HEK293 (cell line): ENCODE results near the gene JAML.
A peak's percentile ranks its signal among the peaks of the same experiment; 100 is the strongest.

Source experiments
- CTCF ChIA-PET: fragments of 350-600 bp; formaldehyde crosslinking; extraction: SDS; loops from one replicate; lab custom pipeline; 2021; ENCODE audit warnings: antibody characterized with exemption; lab: Yijun Ruan, JAX
- POLR2A ChIA-PET: fragments of 300-600 bp; formaldehyde crosslinking; extraction: SDS; loops from one replicate; lab custom pipeline; 2020; ENCODE audit warnings: antibody characterized with exemption, inconsistent platforms; lab: Yijun Ruan, JAX
- H3K27ac ChIP-seq: fragments of 200-500 bp; sonication (Bioruptor generic); 2 replicates; pipeline ENCODE4 v1.5.1; 2014; ENCODE audit warnings: low read depth, low read length, control low read depth, inconsistent platforms; ENCODE audit errors: extremely low read depth
- H3K36me3 ChIP-seq, 2 experiments: fragments of 200-500 bp in 1 of 2; sonication (Bioruptor generic) in 1 of 2; 1 replicate in 1 of 2; 2 replicates in 1 of 2; pipeline ENCODE4 v1.5.1; 2014 to 2017; ENCODE audit warnings: inconsistent platforms in 2 of 2, low read length in 2 of 2; ENCODE audit not compliant: control insufficient read depth in 2 of 2, insufficient read depth in 1 of 2
- H3K4me1 ChIP-seq: fragments of 200-500 bp; sonication (Bioruptor generic); 2 replicates; pipeline ENCODE4 v1.5.1; 2014; ENCODE audit warnings: mild to moderate bottlenecking, low read length, inconsistent platforms; ENCODE audit not compliant: control insufficient read depth, insufficient read depth
- H3K4me3 ChIP-seq: 2 replicates; pipeline ENCODE4 v1.5.1; 2011; ENCODE audit warnings: low read depth, mild to moderate bottlenecking, control low read depth, low read length, moderate library complexity
- H3K9me3 ChIP-seq: fragments of 200-500 bp; sonication (Bioruptor generic); 2 replicates; pipeline ENCODE4 v1.5.1; 2014; ENCODE audit warnings: low read depth, low read length, inconsistent platforms; ENCODE audit not compliant: control insufficient read depth, insufficient read depth
- EGR2 ChIP-seq: fragments of 450-650 bp; formaldehyde crosslinking; IDR thresholded peaks from 2 replicates; pipeline ENCODE4 v1.5.1; 2016; ENCODE audit warnings: low read depth, missing biosample characterization, missing genetic modification characterization
- IKZF3 ChIP-seq: fragments of 450-650 bp; IDR thresholded peaks from 2 replicates; pipeline ENCODE4 v1.5.0; 2018; ENCODE audit warnings: missing biosample characterization, mild to moderate bottlenecking, missing genetic modification characterization, moderate library complexity
- KLF16 ChIP-seq: fragments of 450-650 bp; formaldehyde crosslinking; IDR thresholded peaks from 2 replicates; pipeline ENCODE4 v1.5.1; 2017; ENCODE audit warnings: missing biosample characterization, missing genetic modification characterization
- KLF8 ChIP-seq: fragments of 450-650 bp; formaldehyde crosslinking; IDR thresholded peaks from 2 replicates; pipeline ENCODE4 v1.5.1; 2016; ENCODE audit warnings: missing biosample characterization, missing genetic modification characterization
- ZBTB8A ChIP-seq: fragments of 450-650 bp; formaldehyde crosslinking; IDR thresholded peaks from 2 replicates; pipeline ENCODE4 v1.5.1; 2016; ENCODE audit warnings: missing biosample characterization, missing genetic modification characterization
- ZEB2 ChIP-seq: fragments of 450-650 bp; formaldehyde crosslinking; IDR thresholded peaks from 2 replicates; pipeline ENCODE4 v1.5.1; 2016; ENCODE audit warnings: missing biosample characterization, missing genetic modification characterization
- ZFHX2 ChIP-seq: fragments of 450-650 bp; formaldehyde crosslinking; conservative IDR thresholded peaks from 2 replicates; pipeline ENCODE4 v1.5.1; 2016; ENCODE audit warnings: missing biosample characterization, missing genetic modification characterization
- ZNF10 ChIP-seq: fragments of 450-650 bp; formaldehyde crosslinking; IDR thresholded peaks from 2 replicates; pipeline ENCODE4 v1.5.1; 2017; ENCODE audit warnings: missing biosample characterization, missing genetic modification characterization
- ZNF169 ChIP-seq: fragments of 450-650 bp; formaldehyde crosslinking; IDR thresholded peaks from 2 replicates; pipeline ENCODE4 v1.5.1; 2016; ENCODE audit warnings: missing biosample characterization, missing genetic modification characterization
- ZNF211 ChIP-seq: fragments of 450-650 bp; formaldehyde crosslinking; IDR thresholded peaks from 2 replicates; pipeline ENCODE4 v1.5.1; 2016; ENCODE audit warnings: low read depth, missing biosample characterization, missing genetic modification characterization
- ZNF214 ChIP-seq: fragments of 450-650 bp; formaldehyde crosslinking; IDR thresholded peaks from 2 replicates; pipeline ENCODE4 v1.5.1; 2017; ENCODE audit warnings: missing biosample characterization, mild to moderate bottlenecking, missing genetic modification characterization, borderline replicate concordance
- ZNF23 ChIP-seq: fragments of 450-650 bp; formaldehyde crosslinking; IDR thresholded peaks from 2 replicates; pipeline ENCODE4 v1.5.1; 2016; ENCODE audit warnings: missing biosample characterization, missing genetic modification characterization, borderline replicate concordance
- ZNF239 ChIP-seq: fragments of 450-650 bp; formaldehyde crosslinking; IDR thresholded peaks from 2 replicates; pipeline ENCODE4 v1.5.1; 2016; ENCODE audit warnings: missing biosample characterization, missing genetic modification characterization
- ZNF274 ChIP-seq, 2 experiments: fragments of 200-500 bp in 1 of 2; fragments of 450-650 bp in 1 of 2; sonication (Bioruptor generic) in 1 of 2; formaldehyde crosslinking in 1 of 2; IDR thresholded peaks; 2 replicates each; pipeline versions ENCODE4 v1.5.1 to v1.6.1; 2014 to 2016; ENCODE audit warnings: borderline replicate concordance in 1 of 2, inconsistent platforms in 1 of 2, low read length in 1 of 2, missing biosample characterization in 1 of 2, missing genetic modification characterization in 1 of 2
- ZNF394 ChIP-seq: fragments of 450-650 bp; formaldehyde crosslinking; IDR thresholded peaks from 2 replicates; pipeline ENCODE4 v1.5.1; 2016; ENCODE audit warnings: missing biosample characterization, missing genetic modification characterization, mild to moderate bottlenecking, moderate library complexity, borderline replicate concordance
- ZNF585B ChIP-seq: fragments of 450-650 bp; formaldehyde crosslinking; IDR thresholded peaks from 2 replicates; pipeline ENCODE4 v1.5.1; 2016; ENCODE audit warnings: missing biosample characterization, missing genetic modification characterization
- ZNF76 ChIP-seq: fragments of 450-650 bp; formaldehyde crosslinking; IDR thresholded peaks from 2 replicates; pipeline ENCODE4; 2016; ENCODE audit warnings: low read depth, missing biosample characterization, missing genetic modification characterization, borderline replicate concordance
- TF ChIP-seq, protein P1 (sequence below): fragments of 450-650 bp; formaldehyde crosslinking; IDR thresholded peaks from 2 replicates; pipeline ENCODE4 v1.5.1; 2016; ENCODE audit warnings: missing biosample characterization, missing genetic modification characterization
- TF ChIP-seq, protein P2 (sequence below): fragments of 450-650 bp; formaldehyde crosslinking; IDR thresholded peaks from 2 replicates; pipeline ENCODE4 v1.5.1; 2017; ENCODE audit warnings: missing biosample characterization, mild to moderate bottlenecking, missing genetic modification characterization, moderate library complexity
- TF ChIP-seq, protein P3 (sequence below): fragments of 450-650 bp; formaldehyde crosslinking; IDR thresholded peaks from 2 replicates; pipeline ENCODE4 v1.5.1; 2016; ENCODE audit warnings: missing biosample characterization, missing genetic modification characterization
- TF ChIP-seq, protein P4 (sequence below): fragments of 450-650 bp; formaldehyde crosslinking; IDR thresholded peaks from 2 replicates; pipeline ENCODE4 v1.5.1; 2016; ENCODE audit warnings: missing biosample characterization, missing genetic modification characterization, borderline replicate concordance
- TF ChIP-seq, protein P5 (sequence below): fragments of 450-650 bp; formaldehyde crosslinking; IDR thresholded peaks from 2 replicates; pipeline ENCODE4 v1.5.1; 2017; ENCODE audit warnings: missing biosample characterization, missing genetic modification characterization
- TF ChIP-seq, protein P6 (sequence below): fragments of 450-650 bp; formaldehyde crosslinking; IDR thresholded peaks from 2 replicates; pipeline ENCODE4 v1.5.1; 2017; ENCODE audit warnings: missing biosample characterization, missing genetic modification characterization

JAML gene

DNA sequence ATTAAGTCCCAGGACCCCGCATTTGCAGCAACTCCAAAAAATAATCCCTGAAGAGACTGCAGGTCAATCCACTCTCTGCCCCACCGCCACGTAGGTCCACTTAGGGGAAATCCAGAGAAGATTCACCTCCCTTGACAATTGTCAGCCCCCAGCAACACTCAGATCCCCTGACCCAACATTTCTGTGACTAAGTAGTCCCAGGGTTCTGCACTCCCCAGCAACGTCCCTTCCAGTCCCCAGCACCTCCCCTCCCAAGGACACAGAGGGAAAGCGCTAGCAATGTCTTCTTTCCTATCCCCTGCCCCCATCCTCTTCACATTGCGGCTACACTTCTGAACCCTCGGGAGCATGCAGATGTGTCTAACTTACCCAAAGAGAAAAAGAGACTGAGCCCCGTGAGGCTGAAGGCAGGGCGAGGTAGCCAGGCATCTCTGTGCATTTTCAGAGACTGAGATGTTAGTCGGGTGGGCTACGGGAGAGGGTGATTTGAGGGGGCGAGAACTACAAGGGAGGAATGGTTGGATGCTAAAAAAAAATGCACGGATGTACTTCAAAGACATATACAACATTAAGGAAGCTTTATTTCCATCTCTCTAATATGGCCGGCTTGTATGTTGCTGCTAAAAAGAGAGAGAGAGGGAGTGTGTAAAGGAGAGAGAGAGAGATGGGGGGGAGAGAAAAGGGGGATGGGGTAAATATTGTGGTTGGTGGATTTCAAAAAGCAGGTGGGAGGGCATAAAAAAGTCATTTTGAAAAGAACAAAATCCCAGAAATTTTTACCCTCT is 48.6 kb downstream of the JAML start, which contains the start of gene SCN2B:
Gene SCN2B, minus strand, starts transcription at position 647 of the 785 bp plus-strand sequence. Its CDS starts 208 bp downstream, at position 439.
- ChIA-PET CTCF (interaction anchor here (0.7 to 7.5 kb wide), 5 partner anchors 9 to 1302 kb away, joined by 3 to 128 read pairs (median 4); partner anchors contain the start of gene FXYD2), POLR2A (no interaction called here)
- no peaks in the 10 kb centered on the region for H3K36me3 ChIP-seq
- no peaks in the 10 kb centered on the region for H3K4me1 ChIP-seq
- no peak within 1 kb of the TSS for H3K4me3 ChIP-seq
- H3K9me3 ChIP-seq, result no peaks in the 10 kb centered on the region
- H3K27ac ChIP-seq, result no peak within 1 kb of the TSS
- TF ChIP-seq ZFHX2, result 0 out of 2 replicates have a peak, but pooled peaks have one; percentile 5
- no peak for TF ChIP-seq ZNF169 (tag by site-specific recombination)
- no peak for TF ChIP-seq ZNF585B (tag by site-specific recombination)
- TF ChIP-seq, protein P1, sequence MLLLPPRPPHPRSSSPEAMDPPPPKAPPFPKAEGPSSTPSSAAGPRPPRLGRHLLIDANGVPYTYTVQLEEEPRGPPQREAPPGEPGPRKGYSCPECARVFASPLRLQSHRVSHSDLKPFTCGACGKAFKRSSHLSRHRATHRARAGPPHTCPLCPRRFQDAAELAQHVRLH (tag by site-specific recombination), result no peak
- TF ChIP-seq, protein P2, sequence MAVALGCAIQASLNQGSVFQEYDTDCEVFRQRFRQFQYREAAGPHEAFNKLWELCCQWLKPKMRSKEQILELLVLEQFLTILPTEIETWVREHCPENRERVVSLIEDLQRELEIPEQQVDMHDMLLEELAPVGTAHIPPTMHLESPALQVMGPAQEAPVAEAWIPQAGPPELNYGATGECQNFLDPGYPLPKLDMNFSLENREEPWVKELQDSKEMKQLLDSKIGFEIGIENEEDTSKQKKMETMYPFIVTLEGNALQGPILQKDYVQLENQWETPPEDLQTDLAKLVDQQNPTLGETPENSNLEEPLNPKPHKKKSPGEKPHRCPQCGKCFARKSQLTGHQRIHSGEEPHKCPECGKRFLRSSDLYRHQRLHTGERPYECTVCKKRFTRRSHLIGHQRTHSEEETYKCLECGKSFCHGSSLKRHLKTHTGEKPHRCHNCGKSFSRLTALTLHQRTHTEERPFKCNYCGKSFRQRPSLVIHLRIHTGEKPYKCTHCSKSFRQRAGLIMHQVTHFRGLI (tag by site-specific recombination), result no peak
- TF ChIP-seq, protein P3, sequence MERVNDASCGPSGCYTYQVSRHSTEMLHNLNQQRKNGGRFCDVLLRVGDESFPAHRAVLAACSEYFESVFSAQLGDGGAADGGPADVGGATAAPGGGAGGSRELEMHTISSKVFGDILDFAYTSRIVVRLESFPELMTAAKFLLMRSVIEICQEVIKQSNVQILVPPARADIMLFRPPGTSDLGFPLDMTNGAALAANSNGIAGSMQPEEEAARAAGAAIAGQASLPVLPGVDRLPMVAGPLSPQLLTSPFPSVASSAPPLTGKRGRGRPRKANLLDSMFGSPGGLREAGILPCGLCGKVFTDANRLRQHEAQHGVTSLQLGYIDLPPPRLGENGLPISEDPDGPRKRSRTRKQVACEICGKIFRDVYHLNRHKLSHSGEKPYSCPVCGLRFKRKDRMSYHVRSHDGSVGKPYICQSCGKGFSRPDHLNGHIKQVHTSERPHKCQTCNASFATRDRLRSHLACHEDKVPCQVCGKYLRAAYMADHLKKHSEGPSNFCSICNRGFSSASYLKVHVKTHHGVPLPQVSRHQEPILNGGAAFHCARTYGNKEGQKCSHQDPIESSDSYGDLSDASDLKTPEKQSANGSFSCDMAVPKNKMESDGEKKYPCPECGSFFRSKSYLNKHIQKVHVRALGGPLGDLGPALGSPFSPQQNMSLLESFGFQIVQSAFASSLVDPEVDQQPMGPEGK (tag by site-specific recombination), result 0 out of 2 replicates have a peak, but pooled peaks have one; percentile 35
- TF ChIP-seq ZBTB8A (tag by site-specific recombination), result peak; percentile 16; the same call in 1 of the 2 replicates
- no peak for TF ChIP-seq EGR2 (tag by site-specific recombination)
- no peak for TF ChIP-seq ZEB2 (tag by site-specific recombination)
- no peak for TF ChIP-seq KLF16
- no peak; the same call in 1 of the 2 replicates for TF ChIP-seq KLF8
- TF ChIP-seq, protein P4, sequence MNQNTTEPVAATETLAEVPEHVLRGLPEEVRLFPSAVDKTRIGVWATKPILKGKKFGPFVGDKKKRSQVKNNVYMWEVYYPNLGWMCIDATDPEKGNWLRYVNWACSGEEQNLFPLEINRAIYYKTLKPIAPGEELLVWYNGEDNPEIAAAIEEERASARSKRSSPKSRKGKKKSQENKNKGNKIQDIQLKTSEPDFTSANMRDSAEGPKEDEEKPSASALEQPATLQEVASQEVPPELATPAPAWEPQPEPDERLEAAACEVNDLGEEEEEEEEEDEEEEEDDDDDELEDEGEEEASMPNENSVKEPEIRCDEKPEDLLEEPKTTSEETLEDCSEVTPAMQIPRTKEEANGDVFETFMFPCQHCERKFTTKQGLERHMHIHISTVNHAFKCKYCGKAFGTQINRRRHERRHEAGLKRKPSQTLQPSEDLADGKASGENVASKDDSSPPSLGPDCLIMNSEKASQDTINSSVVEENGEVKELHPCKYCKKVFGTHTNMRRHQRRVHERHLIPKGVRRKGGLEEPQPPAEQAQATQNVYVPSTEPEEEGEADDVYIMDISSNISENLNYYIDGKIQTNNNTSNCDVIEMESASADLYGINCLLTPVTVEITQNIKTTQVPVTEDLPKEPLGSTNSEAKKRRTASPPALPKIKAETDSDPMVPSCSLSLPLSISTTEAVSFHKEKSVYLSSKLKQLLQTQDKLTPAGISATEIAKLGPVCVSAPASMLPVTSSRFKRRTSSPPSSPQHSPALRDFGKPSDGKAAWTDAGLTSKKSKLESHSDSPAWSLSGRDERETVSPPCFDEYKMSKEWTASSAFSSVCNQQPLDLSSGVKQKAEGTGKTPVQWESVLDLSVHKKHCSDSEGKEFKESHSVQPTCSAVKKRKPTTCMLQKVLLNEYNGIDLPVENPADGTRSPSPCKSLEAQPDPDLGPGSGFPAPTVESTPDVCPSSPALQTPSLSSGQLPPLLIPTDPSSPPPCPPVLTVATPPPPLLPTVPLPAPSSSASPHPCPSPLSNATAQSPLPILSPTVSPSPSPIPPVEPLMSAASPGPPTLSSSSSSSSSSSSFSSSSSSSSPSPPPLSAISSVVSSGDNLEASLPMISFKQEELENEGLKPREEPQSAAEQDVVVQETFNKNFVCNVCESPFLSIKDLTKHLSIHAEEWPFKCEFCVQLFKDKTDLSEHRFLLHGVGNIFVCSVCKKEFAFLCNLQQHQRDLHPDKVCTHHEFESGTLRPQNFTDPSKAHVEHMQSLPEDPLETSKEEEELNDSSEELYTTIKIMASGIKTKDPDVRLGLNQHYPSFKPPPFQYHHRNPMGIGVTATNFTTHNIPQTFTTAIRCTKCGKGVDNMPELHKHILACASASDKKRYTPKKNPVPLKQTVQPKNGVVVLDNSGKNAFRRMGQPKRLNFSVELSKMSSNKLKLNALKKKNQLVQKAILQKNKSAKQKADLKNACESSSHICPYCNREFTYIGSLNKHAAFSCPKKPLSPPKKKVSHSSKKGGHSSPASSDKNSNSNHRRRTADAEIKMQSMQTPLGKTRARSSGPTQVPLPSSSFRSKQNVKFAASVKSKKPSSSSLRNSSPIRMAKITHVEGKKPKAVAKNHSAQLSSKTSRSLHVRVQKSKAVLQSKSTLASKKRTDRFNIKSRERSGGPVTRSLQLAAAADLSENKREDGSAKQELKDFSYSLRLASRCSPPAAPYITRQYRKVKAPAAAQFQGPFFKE (tag by site-specific recombination), result no peak
- TF ChIP-seq, protein P5, sequence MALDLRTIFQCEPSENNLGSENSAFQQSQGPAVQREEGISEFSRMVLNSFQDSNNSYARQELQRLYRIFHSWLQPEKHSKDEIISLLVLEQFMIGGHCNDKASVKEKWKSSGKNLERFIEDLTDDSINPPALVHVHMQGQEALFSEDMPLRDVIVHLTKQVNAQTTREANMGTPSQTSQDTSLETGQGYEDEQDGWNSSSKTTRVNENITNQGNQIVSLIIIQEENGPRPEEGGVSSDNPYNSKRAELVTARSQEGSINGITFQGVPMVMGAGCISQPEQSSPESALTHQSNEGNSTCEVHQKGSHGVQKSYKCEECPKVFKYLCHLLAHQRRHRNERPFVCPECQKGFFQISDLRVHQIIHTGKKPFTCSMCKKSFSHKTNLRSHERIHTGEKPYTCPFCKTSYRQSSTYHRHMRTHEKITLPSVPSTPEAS (tag by site-specific recombination), result no peak
- no peak for TF ChIP-seq ZNF23
- no peak for TF ChIP-seq ZNF394 (tag by site-specific recombination)
- TF ChIP-seq ZNF239 (tag by site-specific recombination), result no peak
- no peak for TF ChIP-seq ZNF211 (tag by site-specific recombination)
- TF ChIP-seq IKZF3 (tag by site-specific recombination), result no peak
- TF ChIP-seq ZNF274 (IDR thresholded peaks at IDR 0.05; ENCODE audit: low read length), result no peak
- no peak for TF ChIP-seq ZNF274 (tag by site-specific recombination; IDR thresholded peaks at IDR 0.05; ENCODE audit: borderline replicate concordance)
- no peak for TF ChIP-seq ZNF214 (tag by site-specific recombination)
- no peak for TF ChIP-seq ZNF10
- TF ChIP-seq, protein P6, sequence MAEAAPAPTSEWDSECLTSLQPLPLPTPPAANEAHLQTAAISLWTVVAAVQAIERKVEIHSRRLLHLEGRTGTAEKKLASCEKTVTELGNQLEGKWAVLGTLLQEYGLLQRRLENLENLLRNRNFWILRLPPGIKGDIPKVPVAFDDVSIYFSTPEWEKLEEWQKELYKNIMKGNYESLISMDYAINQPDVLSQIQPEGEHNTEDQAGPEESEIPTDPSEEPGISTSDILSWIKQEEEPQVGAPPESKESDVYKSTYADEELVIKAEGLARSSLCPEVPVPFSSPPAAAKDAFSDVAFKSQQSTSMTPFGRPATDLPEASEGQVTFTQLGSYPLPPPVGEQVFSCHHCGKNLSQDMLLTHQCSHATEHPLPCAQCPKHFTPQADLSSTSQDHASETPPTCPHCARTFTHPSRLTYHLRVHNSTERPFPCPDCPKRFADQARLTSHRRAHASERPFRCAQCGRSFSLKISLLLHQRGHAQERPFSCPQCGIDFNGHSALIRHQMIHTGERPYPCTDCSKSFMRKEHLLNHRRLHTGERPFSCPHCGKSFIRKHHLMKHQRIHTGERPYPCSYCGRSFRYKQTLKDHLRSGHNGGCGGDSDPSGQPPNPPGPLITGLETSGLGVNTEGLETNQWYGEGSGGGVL (tag by site-specific recombination), result peak; percentile 82
- no peak for TF ChIP-seq ZNF76 (tag by site-specific recombination)
